Left colon (tissue), 2 donors: ENCODE results near the gene RASEF. TPM values are rescaled to one million over a fixed set of nuclear protein-coding genes. Genes with fewer than 3 reads are reported as not detected.

Experiments used
- ATAC-seq: fragments of 200-7000 bp; cut with Tn5 transposase; one replicate; pipeline ENCODE4 v1.9.1; 2020; ENCODE audit warnings: mild to moderate bottlenecking, moderate library complexity
- DNase-seq, 2 donors: peaks; one replicate each; pipeline ENCODE4 v3.0.0-alpha.2; 2020
- intact Hi-C, 2 donors: fragments of 100-400 bp; cut with DNase I in 1 of 2; cut with micrococcal nuclease in 1 of 2; formaldehyde crosslinking; loops; one replicate each; pipeline versions ENCODE4 v1.11.2 to v1.14.0; 2022; cut with DNase I, micrococcal nuclease
- total RNA-seq, 2 donors: library from RNA; stranded (reverse); fragmentation: NEBNext Ultra II Directional; extraction: Animal tissue kit (Norgen Biotek cat#: 25700); gene quantifications; one replicate each; pipeline ENCODE4 v1.2.1, GENCODE V29; 2021
- donor health status: DM: no; HTN: no; CAD: no.
- donor health status: DM: yes; HTN: yes; CAD: no.

RASEF gene
- total RNA-seq, 2 donors from 2014 or later = 51.1 to 54.6 TPM

DNA sequence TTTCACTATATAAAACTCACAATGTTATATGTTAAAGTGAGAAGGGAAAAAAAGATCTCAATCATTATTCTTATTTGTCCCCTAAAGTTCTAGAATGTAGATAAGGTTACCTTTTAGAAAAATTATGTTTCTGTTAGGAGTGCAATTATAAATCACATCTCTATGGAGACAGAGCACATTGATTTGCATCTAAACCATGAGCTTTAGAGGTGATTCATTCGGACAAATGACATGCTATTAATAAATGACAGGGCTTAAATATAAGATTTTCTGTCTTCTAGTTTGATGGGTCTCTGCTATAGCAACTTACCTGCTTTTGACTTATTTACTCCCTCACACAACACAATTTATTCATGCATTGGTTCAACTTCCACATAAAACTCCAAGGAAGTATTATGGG is 39.8 kb downstream of the RASEF start:
- intact Hi-C loops = no loop called here
- ATAC-seq (no peak), DNase-seq (no peak)

DNA sequence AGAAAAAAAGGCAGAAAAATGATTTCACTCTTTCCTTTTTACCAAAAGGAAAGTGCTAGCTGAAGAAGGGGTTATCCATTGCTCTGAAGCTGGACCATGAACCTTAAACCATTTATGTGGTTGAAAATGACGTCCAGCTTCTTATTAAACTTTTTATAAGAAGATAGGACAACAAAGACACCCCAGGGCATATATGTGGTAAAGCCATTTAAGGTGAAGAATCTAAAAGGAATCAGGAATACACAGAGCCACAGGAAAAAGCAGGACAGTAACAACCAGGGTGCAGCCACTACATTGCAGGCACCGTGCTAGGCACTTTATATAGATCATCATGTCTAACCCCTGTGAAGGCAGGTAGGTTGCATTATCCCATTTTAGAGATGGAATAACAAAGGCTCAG is 42.1 kb downstream of the RASEF start:
- peak; percentile 16 for ATAC-seq
- no peak for DNase-seq
- intact Hi-C loops = no loop called here

DNA sequence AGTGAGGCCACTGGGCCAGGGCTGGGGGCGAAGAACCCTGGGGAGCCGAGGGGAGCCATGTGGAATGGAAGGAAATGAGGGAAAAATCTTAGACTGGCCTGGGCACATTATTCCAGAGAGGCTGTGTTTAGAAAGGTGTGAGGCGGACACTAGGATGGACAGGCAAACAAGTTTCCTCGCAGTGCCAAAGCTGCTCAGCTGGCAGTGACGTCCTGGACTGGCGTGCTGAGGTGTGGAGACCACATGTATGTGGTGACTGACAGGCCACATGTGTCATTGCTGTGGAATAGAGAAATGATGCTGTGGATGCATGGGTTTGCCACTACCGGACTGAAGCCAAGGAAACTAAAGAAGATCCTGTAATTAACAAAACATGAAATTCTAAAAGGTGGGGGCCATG is 42.6 kb downstream of the RASEF start:
- ATAC-seq (no peak), DNase-seq (no peak)
- intact Hi-C loops = no loop called here

DNA sequence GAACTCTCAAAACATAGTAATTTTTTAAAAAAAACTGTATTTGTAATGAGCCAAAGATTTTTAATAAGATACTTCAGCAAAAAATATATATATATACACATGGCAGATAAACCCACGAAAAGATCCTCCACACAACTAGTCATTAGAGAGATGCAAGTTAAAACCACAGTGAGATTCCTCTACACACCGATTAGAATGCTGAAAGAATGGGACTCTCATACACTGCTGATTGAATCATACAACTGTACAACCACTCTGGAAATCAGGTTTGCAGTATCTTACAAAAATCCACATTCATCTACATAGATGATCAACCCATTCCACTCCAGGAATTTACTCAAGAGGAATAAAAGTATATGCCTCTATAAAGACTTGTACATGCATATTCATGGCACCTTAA is 43.7 kb downstream of the RASEF start:
- no peak for ATAC-seq
- no peak for DNase-seq
- intact Hi-C loops = no loop called here

DNA sequence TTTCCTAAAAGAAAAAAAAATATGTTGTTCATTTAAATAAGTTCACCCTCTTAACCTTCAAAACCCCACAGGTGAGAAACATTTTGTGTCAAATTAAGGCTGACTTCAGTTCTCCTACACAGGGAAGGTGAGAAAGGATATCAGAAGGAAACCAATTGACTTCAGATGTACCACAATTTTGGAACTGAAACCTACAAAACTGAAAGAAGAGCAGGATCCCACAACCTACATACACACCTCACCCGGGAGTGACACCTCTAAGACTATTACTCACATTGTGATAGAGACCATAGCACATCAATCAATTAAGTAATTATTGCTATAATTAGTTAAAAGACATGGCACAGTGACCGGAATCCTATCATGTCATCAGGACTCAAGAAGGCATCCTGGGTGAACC is 47.0 kb downstream of the RASEF start:
- no peak for ATAC-seq
- intact Hi-C loops = no loop called here

DNA sequence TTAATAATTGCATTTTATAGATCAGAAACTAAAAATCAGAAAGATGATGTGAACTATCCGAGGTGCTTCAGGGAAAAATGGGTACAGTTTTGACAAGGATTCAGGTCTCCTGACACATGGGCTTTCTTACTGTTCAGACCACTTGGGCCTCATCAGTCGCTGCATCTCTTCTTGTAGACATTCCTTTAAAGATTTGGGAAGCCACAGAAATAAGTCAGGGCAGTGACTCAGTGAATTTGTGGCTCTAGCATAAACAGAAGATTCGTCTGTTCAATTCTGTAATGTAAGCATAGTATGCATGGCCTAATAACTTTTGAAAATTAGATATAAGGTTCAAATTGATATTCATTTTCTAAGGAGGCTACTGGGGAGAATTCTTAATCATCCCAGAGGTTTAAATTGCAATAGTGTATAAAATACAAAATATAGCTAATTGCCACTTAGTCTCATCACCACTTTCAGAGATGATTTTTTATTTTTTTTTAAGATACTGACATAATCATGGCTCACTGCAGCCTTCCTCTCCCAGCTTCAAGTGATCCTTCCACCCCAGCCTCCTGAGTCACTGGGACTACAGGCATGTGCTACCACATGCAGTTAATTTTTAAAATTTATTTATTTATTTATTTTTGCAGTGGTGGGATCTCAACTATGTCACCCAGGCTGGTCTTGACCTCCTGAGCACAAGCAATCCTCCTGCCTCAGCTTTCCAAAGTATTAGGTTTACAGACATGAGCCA is 48.9 kb downstream of the RASEF start:
- DNase-seq (no peak), ATAC-seq (no peak)
- intact Hi-C loops = no loop called here

More for the DNA sequence above, 47.0 kb downstream of the RASEF start:
- no peak for DNase-seq

DNA sequence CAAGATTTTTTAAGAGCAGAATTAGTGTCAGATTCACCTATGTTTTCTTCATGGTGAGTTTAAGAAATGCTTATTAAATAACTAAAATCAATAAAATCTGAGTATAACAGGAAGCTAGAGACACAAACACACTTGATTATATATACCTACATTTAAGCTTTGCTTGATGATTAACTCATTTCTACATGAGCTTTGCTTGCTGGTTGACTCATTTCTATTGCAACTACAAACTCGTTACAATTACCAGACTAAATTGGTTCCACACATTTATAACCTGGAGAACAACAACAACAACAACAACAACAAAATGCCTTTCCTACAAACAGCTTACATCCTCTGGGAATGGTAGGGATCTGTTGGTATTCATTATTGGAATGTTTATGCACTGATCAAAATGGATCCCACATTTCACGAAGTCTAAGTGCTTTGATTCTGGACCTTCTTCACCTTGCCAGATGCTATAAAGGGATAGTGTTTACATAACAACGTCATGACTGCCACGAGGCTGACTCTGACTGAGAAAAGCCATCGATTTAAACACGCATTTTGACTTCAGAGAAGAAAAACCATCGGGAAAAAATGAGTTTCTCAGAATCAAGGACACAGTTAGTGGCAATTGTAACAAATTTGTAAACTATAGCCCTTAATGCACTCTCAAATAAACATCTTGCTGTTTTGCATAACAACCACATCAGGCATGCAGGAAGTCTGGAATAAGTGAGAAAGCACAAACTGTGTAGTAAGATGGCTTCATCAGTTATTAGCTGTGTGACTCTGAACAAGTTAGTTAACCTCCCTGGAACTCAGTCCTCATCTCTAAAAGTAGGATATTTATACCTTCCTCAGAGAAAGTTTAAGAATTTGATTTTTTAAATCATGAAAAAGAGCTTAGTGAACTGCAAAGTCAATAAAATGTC is 49.8 kb downstream of the RASEF start:
- intact Hi-C loops = no loop called here
- ATAC-seq = peak; percentile 90
- no peak for DNase-seq

DNA sequence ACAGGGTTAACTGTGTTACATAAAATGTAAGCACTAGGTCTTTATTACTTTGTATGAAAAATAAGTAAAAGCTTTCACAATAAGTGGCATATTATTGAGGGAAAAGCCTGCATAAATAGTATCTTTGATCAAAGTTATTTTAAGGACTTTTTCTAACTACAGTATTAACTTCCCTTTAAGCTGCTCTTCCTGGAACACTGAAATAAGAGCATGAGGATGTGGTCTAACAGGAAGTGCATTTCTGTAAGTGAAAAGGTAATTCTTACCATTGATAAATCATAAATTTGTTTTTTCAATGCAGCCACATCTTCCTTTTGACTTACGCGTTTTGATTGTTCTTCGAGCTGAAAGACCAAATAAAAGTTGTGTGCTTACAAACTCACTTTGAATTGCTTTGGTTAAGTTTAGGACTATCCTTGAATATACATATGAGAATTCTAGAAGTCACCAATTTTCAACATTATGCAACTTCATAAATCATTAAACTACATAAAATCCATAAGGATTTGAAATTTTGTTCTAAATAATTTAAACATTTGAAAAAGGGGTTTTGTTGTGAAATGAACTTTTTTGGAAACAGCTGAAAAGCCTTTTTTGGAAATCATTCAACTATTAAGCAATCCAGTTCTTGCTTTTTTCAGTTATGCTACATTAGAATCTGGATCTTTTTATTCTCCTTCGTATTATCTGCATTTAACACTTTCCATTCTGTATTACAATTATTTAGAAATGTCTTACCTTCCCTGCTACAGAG is 50.6 kb downstream of the RASEF start:
- intact Hi-C loops = no loop called here
- ATAC-seq = no peak
- DNase-seq = no peak

DNA sequence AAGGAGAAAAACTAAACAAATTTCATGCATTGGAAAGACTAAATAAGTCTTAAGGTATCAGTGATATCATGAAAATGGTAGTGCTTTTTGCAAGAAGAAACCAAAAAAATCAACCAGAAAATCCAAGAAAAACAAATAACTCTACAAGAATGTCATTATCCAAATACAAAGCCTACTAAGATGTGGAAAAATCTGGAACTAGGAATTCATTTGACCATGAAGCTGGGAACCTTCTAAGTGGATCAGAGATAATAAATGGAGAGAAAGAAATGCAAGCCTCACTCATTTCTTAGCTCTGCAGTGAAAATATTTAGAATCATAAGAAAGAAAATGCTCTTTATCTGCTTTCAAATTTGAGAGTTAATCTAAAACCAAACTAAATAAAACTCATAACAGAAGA is 51.3 kb downstream of the RASEF start:
- ATAC-seq = no peak
- DNase-seq = no peak
- intact Hi-C loops = no loop called here

DNA sequence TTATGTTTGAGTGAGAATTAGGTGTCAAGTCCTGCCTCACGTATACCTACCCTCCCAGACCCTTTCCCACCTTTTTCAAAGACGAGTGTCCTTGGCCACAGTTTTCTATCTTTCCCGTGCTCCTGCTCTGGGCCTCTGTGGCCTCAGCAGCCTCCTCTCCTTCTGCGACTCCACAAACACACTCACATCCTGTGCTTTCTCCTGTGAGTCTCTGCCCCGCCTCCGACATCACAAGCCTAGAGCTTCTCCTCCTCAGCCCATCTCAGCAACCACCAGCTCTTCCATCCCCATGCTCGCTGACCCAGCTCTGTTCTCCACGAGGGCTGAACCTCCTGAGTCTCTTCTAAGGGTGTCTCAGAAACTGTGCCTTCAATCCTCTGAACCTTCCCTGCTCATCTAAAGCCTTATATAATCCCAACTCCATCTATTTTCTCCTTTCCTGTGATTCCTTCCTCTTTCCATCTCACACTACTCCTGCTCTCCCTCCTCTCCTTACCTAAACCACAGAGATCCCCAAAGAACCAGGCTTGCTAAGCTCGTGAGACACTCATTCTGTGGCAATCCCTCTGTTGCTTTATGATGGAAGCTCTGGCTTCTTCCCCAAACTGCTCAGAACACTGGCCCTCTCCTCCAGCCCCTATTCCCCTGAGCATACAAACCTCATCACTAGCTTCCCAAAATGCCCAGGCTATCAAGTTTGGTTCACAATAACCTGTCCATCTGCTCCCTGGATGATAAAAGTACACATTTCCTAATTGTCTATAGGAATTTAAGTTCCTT is 55.2 kb downstream of the RASEF start:
- intact Hi-C loops = no loop called here
- ATAC-seq = no peak

DNA sequence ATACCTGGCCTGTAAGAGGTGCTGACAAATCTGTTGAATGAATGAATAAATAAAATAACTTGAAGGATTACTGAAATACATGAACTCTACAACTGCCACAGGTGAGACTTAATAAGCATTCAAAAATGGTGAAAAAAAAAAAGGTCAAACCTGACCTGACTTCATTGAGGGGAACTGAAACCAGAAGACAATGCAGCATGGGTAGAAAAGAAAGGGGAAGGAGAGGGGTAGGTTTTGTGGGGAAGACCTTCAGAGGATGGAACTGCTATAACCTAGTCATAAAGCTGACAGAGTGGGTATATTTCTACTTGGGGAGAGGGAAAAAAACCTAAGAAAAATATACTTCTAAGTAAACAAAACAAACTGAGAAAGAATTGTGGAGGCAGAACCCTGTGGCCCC is 56.6 kb downstream of the RASEF start:
- no peak for ATAC-seq
- intact Hi-C loops = no loop called here
- no peak for DNase-seq

More for the DNA sequence above, 55.2 kb downstream of the RASEF start:
- DNase-seq = no peak

DNA sequence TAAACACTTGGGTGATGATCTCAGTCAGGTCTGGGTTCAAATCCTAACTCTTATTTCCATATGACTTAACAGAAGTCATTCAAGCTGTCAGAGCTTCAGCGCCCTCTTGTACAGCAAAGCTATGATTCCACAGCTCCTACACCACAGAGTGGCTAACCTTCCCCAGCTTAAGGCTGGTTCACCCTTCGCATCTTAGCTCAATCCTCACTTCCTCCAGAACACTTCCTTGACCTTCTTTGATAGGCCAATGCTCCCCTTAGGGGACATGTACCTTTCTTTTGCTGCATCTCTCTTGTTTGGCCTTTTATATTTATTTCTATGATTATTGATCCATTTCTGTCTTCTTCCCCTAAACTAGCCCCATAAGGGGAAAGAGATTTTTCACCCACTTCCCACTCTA is 57.0 kb downstream of the RASEF start:
- DNase-seq (no peak), ATAC-seq (no peak)
- intact Hi-C loops = no loop called here

DNA sequence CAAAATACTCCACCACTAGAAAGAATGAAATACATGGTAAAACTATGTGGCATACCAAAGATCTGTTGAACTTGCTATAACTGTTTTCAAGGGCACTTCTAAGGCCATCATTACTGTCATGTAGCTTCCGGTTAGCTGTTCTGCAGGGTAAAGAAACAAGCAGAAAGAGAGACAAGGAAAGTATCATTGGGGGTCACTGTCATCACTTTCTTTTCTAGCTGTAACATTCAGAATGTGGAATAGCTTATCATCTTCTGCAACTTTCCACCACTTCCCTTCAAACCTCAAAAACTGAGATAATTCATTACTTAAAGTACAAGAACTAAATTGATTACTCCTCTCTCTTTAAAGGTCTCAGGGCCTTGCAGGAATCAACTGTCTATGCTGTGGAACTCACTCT is 57.6 kb downstream of the RASEF start:
- DNase-seq (no peak), ATAC-seq (no peak)
- intact Hi-C loops = no loop called here

DNA sequence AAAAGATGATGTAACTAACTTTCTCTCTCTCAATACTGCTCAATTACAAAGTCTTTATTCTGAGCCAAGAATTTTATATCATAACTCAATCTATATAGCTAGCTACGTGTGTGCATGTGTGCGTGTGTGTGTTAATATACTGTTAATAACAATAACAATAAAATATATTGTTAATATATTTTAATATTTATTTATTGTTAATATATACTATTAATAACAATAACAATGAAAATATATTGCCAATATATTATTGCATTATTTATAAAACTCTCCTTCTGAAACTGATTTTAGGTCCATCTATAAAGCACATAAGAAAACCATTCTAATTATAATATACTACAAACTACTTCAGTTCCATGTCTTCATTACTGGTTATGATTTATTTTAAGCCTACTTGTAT is 60.6 kb downstream of the RASEF start:
- no peak for ATAC-seq
- intact Hi-C loops = no loop called here

DNA sequence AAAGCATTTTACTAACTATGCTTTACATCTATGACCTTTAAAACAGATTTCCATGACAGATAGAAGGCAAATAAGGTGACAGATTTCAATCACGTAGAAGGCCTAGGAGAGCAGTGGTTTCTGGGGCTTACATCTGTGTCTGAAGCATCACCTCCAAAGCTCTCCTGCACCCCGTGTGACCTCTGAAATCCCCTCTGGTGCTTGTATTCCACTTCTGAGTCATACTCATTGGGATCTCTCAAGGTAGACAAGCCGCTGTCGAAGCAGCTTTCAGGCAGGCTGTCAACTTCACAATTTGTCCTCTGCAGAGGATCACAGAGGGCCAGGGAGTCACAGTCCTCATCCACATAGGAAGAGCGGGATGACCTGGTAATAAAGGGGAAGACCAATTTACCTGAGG is 62.2 kb downstream of the RASEF start:
- intact Hi-C loops = no loop called here
- ATAC-seq (no peak), DNase-seq (no peak)

More for the DNA sequence above, 60.6 kb downstream of the RASEF start:
- DNase-seq = no peak

DNA sequence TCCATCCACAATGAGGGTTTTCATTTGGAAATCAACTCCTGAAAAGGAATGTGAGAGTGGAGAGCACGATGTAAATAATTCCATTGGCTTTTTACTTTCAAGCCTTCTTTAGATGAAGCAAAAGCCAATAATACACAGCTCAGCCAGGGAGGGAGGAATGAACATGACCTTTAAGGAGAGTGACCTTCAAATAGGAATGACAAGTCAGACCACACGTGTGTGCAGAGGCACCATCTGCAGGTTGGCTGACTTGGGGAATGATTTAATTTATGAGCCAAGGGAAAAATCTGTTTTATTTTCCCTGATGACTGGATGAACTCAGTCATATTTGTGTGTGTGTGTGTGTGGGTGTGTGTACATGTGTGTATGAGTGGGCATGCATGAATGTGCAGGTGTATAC is 64.5 kb downstream of the RASEF start:
- intact Hi-C loops = no loop called here
- ATAC-seq = no peak
- DNase-seq = no peak

DNA sequence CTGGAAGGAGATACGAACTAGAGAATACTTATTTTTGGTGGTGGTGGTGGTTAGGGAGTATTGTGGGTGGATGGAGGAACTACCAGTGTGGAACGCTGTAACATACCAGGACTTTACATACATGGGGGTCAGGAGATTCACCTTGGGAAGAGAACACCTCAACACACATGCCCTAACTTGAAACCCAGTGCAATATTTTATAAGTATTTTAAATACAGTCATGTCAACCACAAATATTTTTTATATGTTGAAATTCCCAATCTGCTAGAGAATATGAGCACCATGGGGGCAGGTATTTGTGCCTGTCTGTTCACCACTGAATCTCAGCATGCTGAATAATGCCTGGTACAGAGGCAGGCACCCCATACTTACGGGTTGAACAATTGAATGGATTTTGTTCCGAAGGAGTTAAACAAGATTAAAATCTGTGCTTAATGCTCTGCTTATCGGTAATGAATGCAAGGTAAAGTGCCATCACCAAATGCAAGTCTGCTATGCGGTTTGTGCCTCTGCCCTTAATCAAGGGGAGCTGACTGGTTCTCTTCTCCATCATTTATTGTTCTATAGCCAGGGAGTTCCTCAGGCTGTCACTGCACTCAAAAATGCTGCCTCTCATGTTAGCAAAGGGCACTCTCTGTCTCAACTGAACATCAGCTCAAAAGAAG is 65.3 kb downstream of the RASEF start:
- ATAC-seq = no peak
- no peak for DNase-seq
- intact Hi-C loops = no loop called here

DNA sequence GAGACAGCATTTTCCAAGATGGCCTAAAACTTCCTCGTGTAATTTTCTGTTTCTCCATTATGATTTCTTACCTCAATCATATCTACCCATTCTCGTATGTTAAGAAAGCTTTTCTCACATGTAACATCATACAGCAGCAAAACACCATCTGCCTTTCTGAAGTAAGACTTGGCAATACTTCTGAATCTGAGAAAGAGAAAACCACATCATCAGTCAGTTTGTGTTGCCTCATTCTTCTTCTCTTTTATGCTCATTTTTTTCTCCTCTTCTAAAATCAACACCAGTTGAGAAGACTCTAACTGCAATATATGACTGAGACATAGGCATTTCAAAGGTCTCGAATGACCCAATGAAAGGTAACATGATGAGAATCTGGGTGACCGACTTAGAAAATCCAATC is 66.0 kb downstream of the RASEF start:
- DNase-seq (no peak), ATAC-seq (no peak)
- intact Hi-C loops = no loop called here
